SK-N-SH (cell line): ENCODE results near the gene BAAT. TPM values are rescaled to one million over a fixed set of nuclear protein-coding genes. Genes with fewer than 3 reads are reported as not detected.

ENCODE experiments used
- CTCF ChIA-PET: fragments of 300-600, 350-600 bp; formaldehyde crosslinking; extraction: SDS; loops from one replicate; lab custom pipeline; 2021; lab: Yijun Ruan, JAX
- POLR2A ChIA-PET: fragments of 350-600 bp; sonication (Branson Sonifier 250); formaldehyde crosslinking; extraction: SDS; loops from one replicate; lab custom pipeline; 2020; ENCODE audit warnings: antibody characterized with exemption, inconsistent platforms; lab: Yijun Ruan, JAX
- DNase-seq: peaks from one replicate; pipeline ENCODE4 v3.0.0; 2012
- H2AFZ ChIP-seq: fragments of 200-600 bp; sonication (generic); 2 replicates; pipeline ENCODE4 v1.8.1; 2016; ENCODE audit warnings: antibody characterized with exemption, mild to moderate bottlenecking, low read depth
- H3F3A ChIP-seq: fragments of 200-600 bp; sonication (generic); replicated peaks from 2 replicates; pipeline ENCODE3; 2016; ENCODE audit warnings: antibody characterized with exemption, mild to moderate bottlenecking; ENCODE audit not compliant: insufficient read depth
- H3K27ac ChIP-seq, 2 experiments: fragments of 200-500 bp in 1 of 2; fragments of 200-600 bp in 1 of 2; sonication (Bioruptor generic) in 1 of 2; sonication (generic), shearing (Covaris generic) in 1 of 2; 2 replicates each; pipeline versions ENCODE4 v1.5.1 to v1.6.1; 2014 to 2016; ENCODE audit warnings: low read depth in 2 of 2, inconsistent platforms in 1 of 2, low read length in 1 of 2, mild to moderate bottlenecking in 1 of 2, mixed read lengths in 1 of 2
- H3K27me3 ChIP-seq: fragments of 200-600 bp; sonication (generic), shearing (Covaris generic); 2 replicates; pipeline ENCODE4 v1.6.1; 2016; ENCODE audit warnings: mixed run types; ENCODE audit not compliant: insufficient read depth
- H3K36me3 ChIP-seq, 2 experiments: fragments of 200-500 bp in 1 of 2; fragments of 200-600 bp in 1 of 2; sonication (Bioruptor generic) in 1 of 2; sonication (generic) in 1 of 2; replicated peaks in 1 of 2; 2 replicates each; pipeline versions ENCODE3 to v1.5.1; 2014 to 2016; ENCODE audit warnings: low read length in 1 of 2, mild to moderate bottlenecking in 1 of 2; ENCODE audit not compliant: insufficient read depth in 2 of 2, control insufficient read depth in 1 of 2
- H3K4me1 ChIP-seq, 2 experiments: fragments of 200-500 bp in 1 of 2; fragments of 200-600 bp in 1 of 2; sonication (Bioruptor generic) in 1 of 2; sonication (generic), shearing (Covaris generic) in 1 of 2; 2 replicates each; pipeline versions ENCODE4 v1.5.1 to v1.6.1; 2014 to 2016; ENCODE audit warnings: low read depth in 1 of 2, low read length in 1 of 2, mixed run types in 1 of 2; ENCODE audit not compliant: insufficient read depth in 2 of 2, control insufficient read depth in 1 of 2
- H3K4me2 ChIP-seq: fragments of 200-600 bp; sonication (generic), shearing (Covaris generic); 2 replicates; pipeline ENCODE4 v1.6.1; 2017; ENCODE audit warnings: mixed run types
- H3K4me3 ChIP-seq, 2 experiments: fragments of 200-500 bp in 1 of 2; fragments of 200-600 bp in 1 of 2; sonication (Bioruptor generic) in 1 of 2; sonication (generic), shearing (Covaris generic) in 1 of 2; 2 replicates each; pipeline versions ENCODE4 v1.5.1 to v1.8.1; 2014 to 2016; ENCODE audit warnings: low read depth in 2 of 2, inconsistent platforms in 1 of 2, low read length in 1 of 2, mild to moderate bottlenecking in 1 of 2, mixed read lengths in 1 of 2, moderate library complexity in 1 of 2
- H3K79me2 ChIP-seq: fragments of 200-600 bp; sonication (generic); 2 replicates; pipeline ENCODE4 v1.8.1; 2017; ENCODE audit warnings: mild to moderate bottlenecking; ENCODE audit not compliant: insufficient read depth
- H3K9ac ChIP-seq: fragments of 200-600 bp; sonication (generic); 2 replicates; pipeline ENCODE4 v1.6.1; 2017; ENCODE audit warnings: mixed run types
- H3K9me2 ChIP-seq: fragments of 200-600 bp; sonication (generic); 2 replicates; pipeline ENCODE4 v1.6.1; 2017; ENCODE audit warnings: mixed run types
- H3K9me3 ChIP-seq: fragments of 200-600 bp; sonication (generic); 2 replicates; pipeline ENCODE4 v1.6.1; 2017; ENCODE audit warnings: mixed run types, mild to moderate bottlenecking, moderate library complexity
- H4K20me1 ChIP-seq: fragments of 200-600 bp; sonication (generic); 2 replicates; pipeline ENCODE4 v1.6.1; 2017; ENCODE audit warnings: mild to moderate bottlenecking, mixed run types; ENCODE audit not compliant: insufficient read depth
- EZH2phosphoT487 ChIP-seq: fragments of 200-600 bp; sonication (generic); IDR thresholded peaks from 2 replicates; pipeline ENCODE4 v1.6.1; 2017; ENCODE audit warnings: low read depth, mixed run types, mild to moderate bottlenecking, antibody characterized with exemption, moderate library complexity, borderline replicate concordance
- FOXJ3 ChIP-seq: sonication (generic); formaldehyde crosslinking; IDR thresholded peaks from 2 replicates; pipeline ENCODE4 v1.5.1; 2020; ENCODE audit warnings: mild to moderate bottlenecking, missing genetic modification reagents
- GABPA ChIP-seq: IDR thresholded peaks from 2 replicates; pipeline ENCODE4 v1.4.0; 2012; ENCODE audit warnings: low read depth, mild to moderate bottlenecking
- JUND ChIP-seq: IDR thresholded peaks from 2 replicates; pipeline ENCODE4 v1.4.0; 2012
- NFIC ChIP-seq: IDR thresholded peaks from 2 replicates; pipeline ENCODE4 v1.4.0; 2012; ENCODE audit warnings: borderline replicate concordance
- NRF1 ChIP-seq: IDR thresholded peaks from 2 replicates; pipeline ENCODE4 v1.6.1; 2012; ENCODE audit warnings: low read depth, mild to moderate bottlenecking, low read length
- RFX5 ChIP-seq: IDR thresholded peaks from 2 replicates; pipeline ENCODE4 v1.6.1; 2012; ENCODE audit warnings: mild to moderate bottlenecking, improper control_type of control experiment, low read length
- SIN3A ChIP-seq: IDR thresholded peaks from 2 replicates; pipeline ENCODE4 v1.6.1; 2012; ENCODE audit warnings: low read depth, mild to moderate bottlenecking, low read length, moderate library complexity, borderline replicate concordance
- TAF1 ChIP-seq: IDR thresholded peaks from 2 replicates; pipeline ENCODE4 v1.6.1; 2012; ENCODE audit warnings: low read depth, mild to moderate bottlenecking, low read length, moderate library complexity, borderline replicate concordance
- TEAD4 ChIP-seq: IDR thresholded peaks from 2 replicates; pipeline ENCODE4 v1.4.0; 2012; ENCODE audit warnings: mild to moderate bottlenecking, borderline replicate concordance; ENCODE audit not compliant: insufficient read depth
- ZBTB33 ChIP-seq: IDR thresholded peaks from 2 replicates; pipeline ENCODE4 v1.4.0; 2012; ENCODE audit warnings: low read depth, borderline replicate concordance
- WGBS: methylation state at CpG from one replicate; pipeline ENCODE4 v1.1.6; 2017; ENCODE audit warnings: low lambda C conversion rate; 5-methylcytosine and 5-hydroxymethylcytosine counted together
- polyA plus RNA-seq, 3 experiments: library from polyadenylated mRNA; depleted of rRNA; stranded (reverse); fragments of >200 nt; gene quantifications; 2 replicates each; pipeline ENCODE4 v1.2.3, GENCODE V29; 2012
- TF ChIP-seq, protein P1 (sequence below): IDR thresholded peaks from 2 replicates; pipeline ENCODE4 v1.6.1; 2012; ENCODE audit warnings: mild to moderate bottlenecking, low read depth, low read length, moderate library complexity

The BAAT gene
- polyA plus RNA-seq, 1 of the 3 experiments (the other 2 are of a cell fraction), result 0.02 TPM

GRCh38 chr9:101427957-101428655 is 43.3 kb upstream of the BAAT start:
- no peak overlapping the region for H3K4me3 ChIP-seq
- H3K27me3 ChIP-seq, result no peaks in the 10 kb centered on the region; the same call in 1 of the 2 replicates
- H3K27ac ChIP-seq, result no peak overlapping the region
- H2AFZ ChIP-seq, result no peak overlapping the region
- no peaks in the 10 kb centered on the region for H4K20me1 ChIP-seq
- H3K9me3 ChIP-seq, result no peaks in the 10 kb centered on the region
- POLR2A ChIA-PET, result no interaction called here
- DNase-seq, result no peak
- H3K4me1 ChIP-seq, result no peaks in the 10 kb centered on the region
- H3K9ac ChIP-seq, result no peak overlapping the region
- WGBS, result 20% methylated on average over 3 of the region's 3 CpGs
- H3K79me2 ChIP-seq, result no peaks in the 10 kb centered on the region
- no peak for TF ChIP-seq RFX5
- TF ChIP-seq EZH2phosphoT487, result no peak
- TF ChIP-seq JUND, result no peak
- TF ChIP-seq FOXJ3 (CRISPR knock-in tag), result no peak
- TF ChIP-seq SIN3A, result no peak
- no peak for TF ChIP-seq GABPA
- TF ChIP-seq TAF1, result no peak
- no peak for TF ChIP-seq NFIC
- no peak for TF ChIP-seq NRF1
- no peak for TF ChIP-seq TEAD4
- TF ChIP-seq, protein P1, sequence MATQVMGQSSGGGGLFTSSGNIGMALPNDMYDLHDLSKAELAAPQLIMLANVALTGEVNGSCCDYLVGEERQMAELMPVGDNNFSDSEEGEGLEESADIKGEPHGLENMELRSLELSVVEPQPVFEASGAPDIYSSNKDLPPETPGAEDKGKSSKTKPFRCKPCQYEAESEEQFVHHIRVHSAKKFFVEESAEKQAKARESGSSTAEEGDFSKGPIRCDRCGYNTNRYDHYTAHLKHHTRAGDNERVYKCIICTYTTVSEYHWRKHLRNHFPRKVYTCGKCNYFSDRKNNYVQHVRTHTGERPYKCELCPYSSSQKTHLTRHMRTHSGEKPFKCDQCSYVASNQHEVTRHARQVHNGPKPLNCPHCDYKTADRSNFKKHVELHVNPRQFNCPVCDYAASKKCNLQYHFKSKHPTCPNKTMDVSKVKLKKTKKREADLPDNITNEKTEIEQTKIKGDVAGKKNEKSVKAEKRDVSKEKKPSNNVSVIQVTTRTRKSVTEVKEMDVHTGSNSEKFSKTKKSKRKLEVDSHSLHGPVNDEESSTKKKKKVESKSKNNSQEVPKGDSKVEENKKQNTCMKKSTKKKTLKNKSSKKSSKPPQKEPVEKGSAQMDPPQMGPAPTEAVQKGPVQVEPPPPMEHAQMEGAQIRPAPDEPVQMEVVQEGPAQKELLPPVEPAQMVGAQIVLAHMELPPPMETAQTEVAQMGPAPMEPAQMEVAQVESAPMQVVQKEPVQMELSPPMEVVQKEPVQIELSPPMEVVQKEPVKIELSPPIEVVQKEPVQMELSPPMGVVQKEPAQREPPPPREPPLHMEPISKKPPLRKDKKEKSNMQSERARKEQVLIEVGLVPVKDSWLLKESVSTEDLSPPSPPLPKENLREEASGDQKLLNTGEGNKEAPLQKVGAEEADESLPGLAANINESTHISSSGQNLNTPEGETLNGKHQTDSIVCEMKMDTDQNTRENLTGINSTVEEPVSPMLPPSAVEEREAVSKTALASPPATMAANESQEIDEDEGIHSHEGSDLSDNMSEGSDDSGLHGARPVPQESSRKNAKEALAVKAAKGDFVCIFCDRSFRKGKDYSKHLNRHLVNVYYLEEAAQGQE, result no peak
- TF ChIP-seq ZBTB33, result no peak
- TF ChIP-seq, all 33 proteins: peak for 0
- H3K9me2 ChIP-seq, result no peaks in the 10 kb centered on the region
- H3K4me2 ChIP-seq, result no peak overlapping the region
- no peaks in the 10 kb centered on the region for H3K36me3 ChIP-seq
- no peaks in the 10 kb centered on the region for H3F3A ChIP-seq
- CTCF ChIA-PET, result interaction anchor here (0.6 to 2.9 kb wide), 6 partner anchors 9 to 105 kb away, joined by 3 to 16 read pairs (median 3); partner anchors contain the start of gene RNF20
